Liver (tissue), 3 donors: Measurements from ENCODE around the gene BTAF1.

Experiments used
- CTCF ChIP-seq: fragments of 150-350 bp; IDR thresholded peaks from 2 replicates; pipeline ENCODE4 v1.5.1; 2017; ENCODE audit warnings: improper control_type of control experiment, low read depth, low read length; ENCODE audit not compliant: missing input control
- FOXA2 ChIP-seq: IDR thresholded peaks from 2 replicates; pipeline ENCODE4 v1.6.1; 2016; ENCODE audit warnings: antibody characterized with exemption
- GABPA ChIP-seq, 2 donors: IDR thresholded peaks in 1 of 2; conservative IDR thresholded peaks in 1 of 2; 2 replicates each; pipeline ENCODE4 v1.6.1; 2016; ENCODE audit warnings: antibody characterized with exemption in 2 of 2, mild to moderate bottlenecking in 1 of 2, moderate library complexity in 1 of 2
- TAF1 ChIP-seq: conservative IDR thresholded peaks from 2 replicates; pipeline ENCODE4 v1.6.1; 2016; ENCODE audit warnings: antibody characterized with exemption, mild to moderate bottlenecking
- donor health status: healthy.
- donor health status: healthy.

- TF ChIP-seq TAF1 (no peak), CTCF (no peak), FOXA2 (no peak), GABPA (IDR thresholded peaks at IDR 0.05 in 1 of 2, conservative IDR thresholded peaks at IDR 0.05 in 1 of 2) (no peak)
These were observed 131.2 kb downstream of the BTAF1 start for GRCh38 chr10:92054807-92055206.
